Measurements from ENCODE around the gene ITPKB.

- TF ChIP-seq CTCF (IDR thresholded peaks at IDR 0.05; ENCODE audit: low read length) (no peak), EZH2 (IDR thresholded peaks at IDR 0.05; ENCODE audit: borderline replicate concordance, low read length) (no peak)
Observed at GRCh38 chr1:226638608-226639007, 100.5 kb downstream of the ITPKB start.
